CD4-positive, alpha-beta T cell treated with Interleukin-17A for 4 hours (primary cell): ENCODE data around the gene TNFSF13.

Experiments used
- DNase-seq: peaks from one replicate; pipeline ENCODE4 v3.0.0-alpha.2; 2020; ENCODE audit warnings: mixed read lengths

Gene TNFSF13

GRCh38 chr17:7575481-7575883 lies 16.9 kb downstream of the TNFSF13 start:
- no peak for DNase-seq

DNA sequence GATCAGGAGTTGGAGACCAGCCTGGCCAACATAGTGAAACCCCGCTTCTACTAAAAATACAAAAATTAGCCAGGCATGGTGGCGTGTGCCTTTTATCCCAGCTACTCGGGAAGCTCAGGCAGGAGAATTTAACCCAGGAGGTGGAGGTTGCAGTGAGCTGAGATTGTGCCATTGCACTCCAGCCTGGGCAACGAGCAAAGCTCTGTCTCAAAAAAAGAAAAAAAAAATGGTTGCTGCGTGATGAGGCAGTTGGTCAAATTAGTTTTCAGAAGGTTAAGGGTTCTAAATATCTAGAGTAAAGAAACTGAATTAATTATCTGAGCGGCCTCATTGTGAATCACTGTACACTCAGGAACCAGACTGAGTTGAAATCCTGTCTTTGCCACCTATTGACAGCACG lies 17.4 kb downstream of the TNFSF13 start:
- DNase-seq, result no peak

- no peak for DNase-seq
Measured at GRCh38 chr17:7576432-7576937, 17.9 kb downstream of the TNFSF13 start.

DNA sequence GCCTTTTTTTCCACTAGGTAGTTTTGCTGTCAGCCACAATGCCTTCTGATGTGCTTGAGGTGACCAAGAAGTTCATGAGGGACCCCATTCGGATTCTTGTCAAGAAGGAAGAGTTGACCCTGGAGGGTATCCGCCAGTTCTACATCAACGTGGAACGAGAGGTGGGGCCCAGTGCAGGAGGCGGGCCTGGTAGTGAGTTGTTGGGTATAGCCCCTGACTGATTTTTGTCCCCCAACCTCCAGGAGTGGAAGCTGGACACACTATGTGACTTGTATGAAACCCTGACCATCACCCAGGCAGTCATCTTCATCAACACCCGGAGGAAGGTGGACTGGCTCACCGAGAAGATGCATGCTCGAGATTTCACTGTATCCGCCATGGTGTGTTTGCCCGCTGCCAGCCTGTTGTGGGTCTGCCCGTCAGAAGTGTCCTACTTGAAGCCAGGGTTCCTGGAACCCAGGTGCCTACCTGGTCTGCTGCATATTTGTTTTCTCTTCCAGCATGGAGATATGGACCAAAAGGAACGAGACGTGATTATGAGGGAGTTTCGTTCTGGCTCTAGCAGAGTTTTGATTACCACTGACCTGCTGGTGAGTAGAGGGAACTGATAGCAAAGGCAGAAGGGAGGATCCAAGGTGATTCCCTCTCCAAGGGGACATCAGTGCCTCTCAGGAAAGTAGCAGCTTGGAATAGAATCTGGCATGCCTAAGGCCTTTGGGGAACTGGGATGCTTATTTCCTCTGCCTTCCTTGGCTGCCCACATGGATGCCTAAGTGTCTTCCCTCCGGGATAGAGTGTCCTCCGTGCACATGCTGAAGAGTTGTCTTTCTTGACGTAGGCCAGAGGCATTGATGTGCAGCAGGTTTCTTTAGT lies 19.0 kb downstream of the TNFSF13 start:
- no peak for DNase-seq

- peak; percentile 68 for DNase-seq
Measured at GRCh38 chr17:7579001-7579833, 20.7 kb downstream of the TNFSF13 start, which contains the start of gene CD68. Gene CD68, plus strand, starts transcription at chr17:7579638. Its CDS starts 40 bp downstream, at chr17:7579678.

- DNase-seq, result no peak
Measured at GRCh38 chr17:7579834-7580603, 21.5 kb downstream of the TNFSF13 start.

DNA sequence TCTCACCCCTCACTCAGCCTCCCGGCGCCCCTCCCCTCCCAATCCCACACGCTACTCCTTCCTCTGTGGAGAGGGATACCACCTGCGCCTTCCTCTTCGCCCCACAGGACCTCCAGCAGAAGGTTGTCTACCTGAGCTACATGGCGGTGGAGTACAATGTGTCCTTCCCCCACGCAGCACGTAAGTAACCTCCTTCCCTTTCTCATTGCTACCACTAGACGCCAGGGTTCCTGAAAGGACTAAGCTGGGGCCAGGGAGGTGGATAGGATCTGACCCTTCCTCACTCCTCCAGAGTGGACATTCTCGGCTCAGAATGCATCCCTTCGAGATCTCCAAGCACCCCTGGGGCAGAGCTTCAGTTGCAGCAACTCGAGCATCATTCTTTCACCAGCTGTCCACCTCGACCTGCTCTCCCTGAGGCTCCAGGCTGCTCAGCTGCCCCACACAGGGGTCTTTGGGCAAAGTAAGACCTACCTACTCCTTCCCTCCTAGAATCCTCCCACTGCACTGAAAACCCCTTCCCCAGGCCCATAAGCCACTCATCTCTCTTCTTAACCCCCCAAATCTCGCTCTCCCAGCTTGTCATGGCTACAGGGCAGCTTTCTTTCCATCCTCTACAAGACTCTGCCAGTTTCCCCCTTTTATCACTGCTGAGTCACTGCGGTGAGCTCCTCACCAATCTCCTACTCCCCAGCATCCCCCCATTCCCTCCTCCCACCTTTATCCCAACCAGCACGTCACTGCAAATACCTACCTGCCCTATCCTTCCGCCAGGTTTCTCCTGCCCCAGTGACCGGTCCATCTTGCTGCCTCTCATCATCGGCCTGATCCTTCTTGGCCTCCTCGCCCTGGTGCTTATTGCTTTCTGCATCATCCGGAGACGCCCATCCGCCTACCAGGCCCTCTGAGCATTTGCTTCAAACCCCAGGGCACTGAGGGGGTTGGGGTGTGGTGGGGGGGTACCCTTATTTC lies 22.3 kb downstream of the TNFSF13 start:
- no peak for DNase-seq

- no peak for DNase-seq
Measured at GRCh38 chr17:7582396-7583252, 24.1 kb downstream of the TNFSF13 start.

DNA sequence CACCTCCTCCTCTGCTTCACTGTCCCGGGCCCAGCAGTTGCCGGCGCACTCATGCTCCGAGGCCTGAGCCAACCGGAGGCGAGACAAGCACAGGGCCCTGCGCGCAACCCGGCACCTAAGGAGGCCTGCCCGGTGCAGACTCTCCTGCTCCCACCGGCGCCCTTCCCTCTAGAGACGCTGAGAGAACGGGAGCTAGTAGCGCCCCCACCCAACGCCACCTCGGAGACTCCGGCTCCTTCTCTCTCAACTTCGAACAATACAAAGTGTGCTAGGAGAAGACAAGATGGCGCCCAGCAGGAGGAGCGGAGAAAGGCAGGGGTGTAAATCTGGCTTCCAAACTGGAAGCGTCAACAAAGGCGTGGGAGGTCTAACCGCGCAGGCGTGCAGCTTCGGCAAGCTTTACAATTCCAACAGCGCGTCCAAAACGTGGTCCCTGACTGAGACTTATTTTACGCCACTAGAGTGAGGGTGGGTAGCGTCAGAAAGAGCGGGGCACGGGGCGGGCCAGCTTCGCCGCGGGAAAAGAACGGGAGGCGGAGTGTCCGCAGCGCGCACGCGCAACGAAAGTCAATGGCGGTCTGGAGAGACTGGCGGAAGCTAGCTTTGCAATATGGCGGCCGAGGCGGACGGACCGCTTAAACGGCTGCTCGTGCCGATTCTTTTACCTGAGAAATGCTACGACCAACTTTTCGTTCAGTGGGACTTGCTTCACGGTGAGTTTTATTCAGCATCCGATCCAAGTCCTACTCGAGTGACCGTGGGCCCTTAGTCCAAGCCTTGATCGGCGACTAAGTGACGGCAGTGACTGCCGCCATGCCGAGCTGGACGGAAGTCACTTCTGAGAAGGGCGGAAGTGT lies 24.9 kb downstream of the TNFSF13 start, which contains the start of gene MPDU1:
Gene MPDU1 (plus strand): TSS at position 600 of the 857 bp plus-strand sequence. CDS start 11 bp downstream, at position 611.
- DNase-seq, result peak; percentile 96

- DNase-seq, result no peak
Measured at GRCh38 chr17:7586673-7587419, 28.3 kb downstream of the TNFSF13 start.

- no peak for DNase-seq
Measured at GRCh38 chr17:7587420-7588151, 29.0 kb downstream of the TNFSF13 start.

DNA sequence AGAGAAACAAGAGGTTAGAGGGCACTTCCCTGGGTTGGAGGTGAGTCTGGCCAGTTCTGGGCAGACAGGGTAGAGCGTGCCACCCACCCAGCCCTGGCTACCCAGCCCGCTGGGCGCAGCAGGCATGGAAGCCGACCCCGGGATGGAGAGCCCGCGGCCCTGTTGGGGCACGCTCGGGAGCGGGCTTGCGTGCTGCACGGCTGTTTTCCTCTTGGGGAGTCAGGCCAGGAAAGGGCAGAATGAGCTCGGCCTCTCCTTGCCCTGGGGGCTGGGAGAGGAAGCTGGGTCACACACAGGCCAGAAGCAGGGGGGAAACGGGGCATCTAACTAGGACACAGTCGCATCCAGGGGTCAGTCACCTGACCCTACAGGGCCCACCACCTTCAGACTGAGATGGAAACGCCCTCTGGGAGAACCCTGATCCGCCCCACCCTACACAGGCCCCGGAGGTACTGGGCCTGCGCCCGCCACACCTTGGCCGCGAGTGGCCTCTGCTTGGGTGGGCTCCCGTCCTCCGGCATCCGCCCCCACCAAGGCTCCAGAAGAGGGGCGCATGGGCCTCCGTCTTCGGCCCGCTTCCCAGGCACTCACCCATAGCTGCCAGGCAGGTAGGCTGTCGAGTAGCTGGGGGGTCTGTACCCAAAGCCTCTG lies 30.1 kb downstream of the TNFSF13 start:
- DNase-seq, result no peak

DNA sequence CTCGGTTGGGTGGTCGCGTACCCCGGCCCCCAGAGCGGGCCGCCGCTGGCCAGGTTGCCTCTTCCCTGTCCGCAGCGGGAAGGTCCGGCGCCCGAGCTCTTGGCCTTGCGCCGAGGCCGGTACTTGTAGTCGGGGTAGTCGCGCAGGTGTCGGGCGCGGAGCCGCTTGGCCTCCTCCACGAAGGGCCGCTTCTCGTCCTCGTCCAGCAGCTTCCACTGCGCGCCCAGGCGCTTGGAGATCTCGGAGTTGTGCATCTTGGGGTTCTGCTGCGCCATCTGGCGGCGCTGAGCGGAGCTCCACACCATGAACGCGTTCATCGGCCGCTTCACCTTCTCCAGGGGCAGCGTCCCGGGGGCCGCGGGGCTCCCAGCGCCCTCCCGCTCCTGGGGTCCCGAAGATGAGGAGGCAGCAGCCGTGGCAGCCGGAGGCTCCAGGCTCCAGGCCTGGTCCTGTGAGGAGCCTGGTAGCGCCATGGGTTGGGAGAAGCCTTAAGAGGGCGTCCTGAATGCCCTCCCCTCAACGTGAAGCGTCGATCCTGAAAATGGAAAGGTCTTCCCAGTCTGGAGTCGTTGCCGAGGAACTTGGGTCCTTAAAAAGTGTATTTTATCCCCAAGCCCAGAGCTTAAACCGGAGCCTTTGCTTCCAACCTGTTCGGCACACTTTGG lies 30.8 kb downstream of the TNFSF13 start:
- DNase-seq, result peak; percentile 79

DNA sequence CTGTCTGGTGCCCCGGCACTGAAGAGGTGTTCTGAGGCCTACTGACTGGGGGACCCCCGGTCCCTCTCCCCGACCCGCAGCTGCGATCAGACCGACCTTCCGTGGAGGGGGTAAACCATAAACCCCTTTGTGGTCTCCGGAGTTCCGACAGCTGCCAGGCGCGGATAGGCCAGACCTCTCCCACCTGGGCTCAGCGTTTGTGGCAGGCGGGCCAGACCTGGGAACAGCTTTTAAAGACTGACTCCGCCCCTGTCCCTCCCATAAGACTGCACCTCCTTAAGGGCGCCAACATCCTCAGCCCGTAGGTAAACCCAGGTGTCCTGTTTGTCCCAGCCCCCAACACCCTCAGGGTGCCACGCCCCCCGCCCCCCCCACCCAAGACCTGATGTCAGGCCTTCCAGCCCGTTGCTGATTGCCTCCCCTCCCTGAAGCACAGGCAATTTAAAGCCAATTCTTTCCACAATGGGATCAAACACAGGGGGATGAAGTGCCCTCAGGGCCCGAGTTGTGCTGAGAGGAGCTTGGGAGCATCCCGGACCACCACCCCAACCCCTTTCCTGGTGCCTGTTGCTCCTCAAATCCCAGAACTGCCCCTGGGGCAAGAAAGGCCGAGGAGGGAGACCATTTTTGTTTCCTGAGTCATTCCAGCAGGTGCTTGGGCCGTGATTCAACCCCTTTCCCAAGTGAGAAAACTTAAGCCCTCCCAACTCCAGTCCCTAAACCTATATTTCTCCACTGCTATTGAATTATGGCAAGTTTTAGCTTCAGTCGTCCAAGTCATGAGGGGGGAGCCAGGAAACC lies 31.5 kb downstream of the TNFSF13 start, which contains the start of gene SOX15:
Gene SOX15 (minus strand): TSS at position 204 of the 801 bp plus-strand sequence. CDS start 418 bp downstream, outside the sequence.
- no peak for DNase-seq

GRCh38 chr17:7590743-7591142 lies 32.2 kb downstream of the TNFSF13 start:
- no peak for DNase-seq

GRCh38 chr17:7591596-7591995 lies 33.0 kb downstream of the TNFSF13 start:
- DNase-seq, result no peak
